PC-3 (cell line): ENCODE measurements around the gene CCNF. TPM values are rescaled to one million over a fixed set of nuclear protein-coding genes. Genes with fewer than 3 reads are reported as not detected.

Source experiments
- ATAC-seq: fragments of 200-7000 bp; cut with Tn5 transposase; 2 replicates; pipeline ENCODE4 v1.9.1; 2020; ENCODE audit warnings: mild to moderate bottlenecking, moderate library complexity
- BruUV-seq: library from RNA; stranded (reverse); fragments of 400-500 nt; replicated peaks from 2 replicates; lab custom pipeline; 2021; lab: Mats Ljungman, UMichigan
- CTCF ChIA-PET: fragments of 300-600 bp; sonication (Branson Sonifier 250); formaldehyde crosslinking; loops from one replicate; lab custom pipeline; 2022; ENCODE audit warnings: antibody characterized with exemption; lab: Charles Lee
- POLR2A ChIA-PET: fragments of 300-600 bp; sonication (Branson Sonifier 250); formaldehyde crosslinking; loops from one replicate; lab custom pipeline; 2022; ENCODE audit warnings: antibody characterized with exemption; ENCODE audit not compliant: unreplicated experiment; lab: Charles Lee
- DNase-seq: peaks from one replicate; pipeline ENCODE4 v3.0.0-alpha.2; 2015
- H2AFZ ChIP-seq: fragments of 300-600 bp; sonication (generic); 2 replicates; pipeline ENCODE4 v1.6.0; 2016; ENCODE audit warnings: antibody characterized with exemption, low read length
- H3F3A ChIP-seq: fragments of 300-600 bp; sonication (generic); one replicate; pipeline ENCODE4 v1.6.0; 2017; ENCODE audit warnings: antibody characterized with exemption, low read length, control low read depth, mild to moderate bottlenecking; ENCODE audit not compliant: unreplicated experiment
- H3K27ac ChIP-seq: fragments of 300-600 bp; sonication (generic); 2 replicates; pipeline ENCODE4 v1.5.1; 2016; ENCODE audit warnings: mild to moderate bottlenecking, low read length
- H3K27me3 ChIP-seq: fragments of 300-600 bp; sonication (generic); 2 replicates; pipeline ENCODE4 v1.6.1; 2016; ENCODE audit warnings: low read length, mixed read lengths
- H3K36me3 ChIP-seq: fragments of 300-600 bp; sonication (generic); 2 replicates; pipeline ENCODE4 v1.6.1; 2016; ENCODE audit warnings: low read depth, mixed run types, low read length, mixed read lengths
- H3K4me1 ChIP-seq: fragments of 300-600 bp; sonication (generic); 2 replicates; pipeline ENCODE4 v1.5.1; 2016; ENCODE audit warnings: low read length; ENCODE audit not compliant: insufficient read depth
- H3K4me2 ChIP-seq: fragments of 300-600 bp; sonication (generic); 2 replicates; pipeline ENCODE4 v1.6.0; 2016; ENCODE audit warnings: low read length
- H3K4me3 ChIP-seq: fragments of 300-600 bp; sonication (generic); 2 replicates; pipeline ENCODE4 v1.5.1; 2016; ENCODE audit warnings: mild to moderate bottlenecking, low read length, mixed read lengths
- H3K79me2 ChIP-seq: fragments of 300-600 bp; sonication (generic); 2 replicates; pipeline ENCODE4 v1.6.1; 2017; ENCODE audit warnings: low read length, mixed read lengths
- H3K9ac ChIP-seq: fragments of 300-600 bp; sonication (generic); 2 replicates; pipeline ENCODE4 v1.6.0; 2016; ENCODE audit warnings: mild to moderate bottlenecking, low read length
- H3K9me2 ChIP-seq: fragments of 300-600 bp; sonication (generic); replicated peaks from 2 replicates; pipeline ENCODE4 v1.6.1; 2016; ENCODE audit warnings: mixed run types, low read length, mixed read lengths
- H3K9me3 ChIP-seq: fragments of 300-600 bp; sonication (generic); 2 replicates; pipeline ENCODE4 v1.6.1; 2016; ENCODE audit warnings: low read length, mixed read lengths
- H4K20me1 ChIP-seq: fragments of 300-600 bp; sonication (generic); 2 replicates; pipeline ENCODE4 v1.6.1; 2016; ENCODE audit warnings: low read length, mixed read lengths
- EZH2 ChIP-seq: fragments of 300-600 bp; sonication (generic); IDR thresholded peaks from one replicate; pipeline ENCODE4 v1.6.1; 2017; ENCODE audit warnings: antibody characterized with exemption, mild to moderate bottlenecking, low read length; ENCODE audit not compliant: unreplicated experiment
- EZH2phosphoT487 ChIP-seq: fragments of 300-600 bp; sonication (generic); IDR thresholded peaks from 2 replicates; pipeline ENCODE4 v1.6.1; 2018; ENCODE audit warnings: mild to moderate bottlenecking, antibody characterized with exemption, low read length, borderline replicate concordance
- intact Hi-C: fragments of 100-400 bp; cut with micrococcal nuclease; formaldehyde crosslinking; loops from 2 replicates; pipeline ENCODE4 v1.9.0; 2023
- total RNA-seq: library from RNA; depleted of rRNA; stranded (reverse); fragments of >200 nt; gene quantifications from 2 replicates; pipeline ENCODE4 v1.2.3, GENCODE V29; 2014
- TF ChIP-seq, protein P1 (sequence below): fragments of 300-600 bp; sonication (generic); conservative IDR thresholded peaks from 2 replicates; pipeline ENCODE4 v1.5.1; 2017; ENCODE audit warnings: antibody characterized with exemption, low read depth, mild to moderate bottlenecking, low read length

CCNF gene
- total RNA-seq, 1 experiment from 2014 or later: 26.8 TPM

- Histone ChIP-seq H3K4me2 (no peak overlapping the region), H3K4me3 (no peak overlapping the region), H3K4me1 (peaks cover 14% of the 10 kb centered on the region), H3K27ac (no peak overlapping the region), H3K9ac (no peak overlapping the region), H3F3A (no peaks in the 10 kb centered on the region), H4K20me1 (no peaks in the 10 kb centered on the region), H3K9me3 (no peaks in the 10 kb centered on the region), H3K36me3 (peaks cover 8% of the 10 kb centered on the region), H3K9me2 (no peaks in the 10 kb centered on the region), H3K79me2 (peaks cover 14% of the 10 kb centered on the region), H3K27me3 (no peaks in the 10 kb centered on the region), H2AFZ (no peak overlapping the region)
- TF ChIP-seq EZH2phosphoT487 (no peak), EZH2 (no peak)
- TF ChIP-seq, protein P1, sequence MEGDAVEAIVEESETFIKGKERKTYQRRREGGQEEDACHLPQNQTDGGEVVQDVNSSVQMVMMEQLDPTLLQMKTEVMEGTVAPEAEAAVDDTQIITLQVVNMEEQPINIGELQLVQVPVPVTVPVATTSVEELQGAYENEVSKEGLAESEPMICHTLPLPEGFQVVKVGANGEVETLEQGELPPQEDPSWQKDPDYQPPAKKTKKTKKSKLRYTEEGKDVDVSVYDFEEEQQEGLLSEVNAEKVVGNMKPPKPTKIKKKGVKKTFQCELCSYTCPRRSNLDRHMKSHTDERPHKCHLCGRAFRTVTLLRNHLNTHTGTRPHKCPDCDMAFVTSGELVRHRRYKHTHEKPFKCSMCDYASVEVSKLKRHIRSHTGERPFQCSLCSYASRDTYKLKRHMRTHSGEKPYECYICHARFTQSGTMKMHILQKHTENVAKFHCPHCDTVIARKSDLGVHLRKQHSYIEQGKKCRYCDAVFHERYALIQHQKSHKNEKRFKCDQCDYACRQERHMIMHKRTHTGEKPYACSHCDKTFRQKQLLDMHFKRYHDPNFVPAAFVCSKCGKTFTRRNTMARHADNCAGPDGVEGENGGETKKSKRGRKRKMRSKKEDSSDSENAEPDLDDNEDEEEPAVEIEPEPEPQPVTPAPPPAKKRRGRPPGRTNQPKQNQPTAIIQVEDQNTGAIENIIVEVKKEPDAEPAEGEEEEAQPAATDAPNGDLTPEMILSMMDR: no peak
- ChIA-PET POLR2A (no interaction called here), CTCF (no interaction called here)
- BruUV-seq: no TSS peak
- no peak for DNase-seq
- ATAC-seq: no peak
- intact Hi-C loops: no loop called here
These were observed 28.0 kb downstream of the CCNF start for GRCh38 chr16:2457267-2457666.

DNA sequence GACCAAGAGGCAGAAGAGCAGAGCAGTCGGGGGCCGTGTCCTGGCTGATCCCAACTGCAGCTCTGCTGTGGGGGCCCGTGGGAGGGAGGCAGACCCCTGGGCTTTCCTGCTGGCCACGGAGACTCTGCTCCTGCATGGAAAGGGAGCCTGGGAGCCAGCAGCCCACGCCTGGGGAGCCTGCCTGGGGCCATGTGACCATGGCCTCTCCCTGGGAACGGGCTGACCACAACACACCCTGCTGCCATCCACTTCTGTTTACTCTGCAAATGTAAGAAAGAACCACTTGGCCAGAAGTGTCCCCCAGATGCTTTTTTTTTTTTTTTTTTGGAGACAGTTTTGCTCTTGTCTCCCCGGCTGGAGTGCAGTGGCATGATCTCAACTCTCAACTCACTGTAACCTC lies 28.7 kb downstream of the CCNF start:
- Histone ChIP-seq H3K36me3 (peaks cover 1% of the 10 kb centered on the region; the same call in 1 of the 2 replicates), H3K4me3 (no peak overlapping the region), H3K79me2 (peaks cover 14% of the 10 kb centered on the region), H3F3A (no peaks in the 10 kb centered on the region), H3K4me1 (peaks cover 14% of the 10 kb centered on the region), H3K9ac (no peak overlapping the region), H3K9me2 (no peaks in the 10 kb centered on the region), H3K9me3 (no peaks in the 10 kb centered on the region), H3K4me2 (no peak overlapping the region), H3K27me3 (no peaks in the 10 kb centered on the region), H4K20me1 (no peaks in the 10 kb centered on the region), H3K27ac (no peak overlapping the region), H2AFZ (no peak overlapping the region)
- ChIA-PET POLR2A (no interaction called here), CTCF (interaction anchor here (0.6 kb wide), 1 partner anchor 28 kb away, joined by 3 read pairs; no protein-coding TSS in a partner anchor)
- TF ChIP-seq, protein P1: no peak
- TF ChIP-seq EZH2: no peak
- no peak for TF ChIP-seq EZH2phosphoT487
- ATAC-seq (no peak), DNase-seq (no peak)
- no TSS peak for BruUV-seq
- intact Hi-C loops: no loop called here

GRCh38 chr16:2458887-2459646 lies 29.8 kb downstream of the CCNF start:
- H4K20me1 ChIP-seq: no peaks in the 10 kb centered on the region
- H3K9me2 ChIP-seq: no peaks in the 10 kb centered on the region
- no peaks in the 10 kb centered on the region for H3F3A ChIP-seq
- intact Hi-C loops: no loop called here
- H3K27me3 ChIP-seq: no peaks in the 10 kb centered on the region
- no peak overlapping the region for H3K27ac ChIP-seq
- peak overlapping the region; percentile 74 for H3K4me3 ChIP-seq
- H3K36me3 ChIP-seq: no peaks in the 10 kb centered on the region
- ATAC-seq (peak; percentile 2), DNase-seq (peak; percentile 1)
- peak overlapping the region; percentile 95 for H3K4me2 ChIP-seq
- H3K9ac ChIP-seq: peak overlapping the region; percentile 74; the same call in 1 of the 2 replicates
- TF ChIP-seq EZH2phosphoT487 (no peak), EZH2 (no peak)
- TF ChIP-seq, protein P1: no peak
- H3K79me2 ChIP-seq: peaks cover 14% of the 10 kb centered on the region
- H2AFZ ChIP-seq: peak overlapping the region; percentile 82
- ChIA-PET CTCF (interaction anchor here (0.7 kb wide), 1 partner anchor 9 kb away, joined by 3 read pairs; no protein-coding TSS in a partner anchor), POLR2A (interaction anchor here (0.5 kb wide), 1 partner anchor 63 kb away, joined by 13 read pairs; no protein-coding TSS in a partner anchor)
- H3K4me1 ChIP-seq: peaks cover 14% of the 10 kb centered on the region
- no TSS peak for BruUV-seq
- H3K9me3 ChIP-seq: no peaks in the 10 kb centered on the region
